ENCODE results near the gene FARP2. TPM values are rescaled to one million over a fixed set of nuclear protein-coding genes. Genes with fewer than 3 reads are reported as not detected.

The FARP2 gene
- total RNA-seq, 4 donors from 2014 or later: 26.8 to 37.9 (median 30.2) TPM

- Histone ChIP-seq H3K4me3 (peak overlapping the region; percentile 45 to 51 (median 48)), H3K27ac (replicated peaks in 1 of 4) (no peak overlapping the region), H3K27me3 (peaks cover 0 to 44% (median 15%) of the 10 kb centered on the region in 4 donors), H3K9me3 (no peaks in the 10 kb centered on the region), H3K36me3 (no peaks in the 10 kb centered on the region), H3K4me1 (peaks cover 14 to 33% (median 27%) of the 10 kb centered on the region in 4 donors)
- no peak for TF ChIP-seq CTCF (IDR thresholded peaks at IDR 0.05)
- TF ChIP-seq POLR2AphosphoS5 (IDR thresholded peaks at IDR 0.05): no peak
- no peak for TF ChIP-seq EP300 (IDR thresholded peaks at IDR 0.05)
- TF ChIP-seq POLR2A (IDR thresholded peaks at IDR 0.05; ENCODE audit: low read depth): no peak
- 12% methylated on average over 20 of the region's 62 CpGs for WGBS
- intact Hi-C loops (cut with DNase I): no loop called here
- DNase-seq (ENCODE audit: extremely low spot score): no peak
These were observed 185.6 kb downstream of the FARP2 start for GRCh38 chr2:241541564-241542277.

DNA sequence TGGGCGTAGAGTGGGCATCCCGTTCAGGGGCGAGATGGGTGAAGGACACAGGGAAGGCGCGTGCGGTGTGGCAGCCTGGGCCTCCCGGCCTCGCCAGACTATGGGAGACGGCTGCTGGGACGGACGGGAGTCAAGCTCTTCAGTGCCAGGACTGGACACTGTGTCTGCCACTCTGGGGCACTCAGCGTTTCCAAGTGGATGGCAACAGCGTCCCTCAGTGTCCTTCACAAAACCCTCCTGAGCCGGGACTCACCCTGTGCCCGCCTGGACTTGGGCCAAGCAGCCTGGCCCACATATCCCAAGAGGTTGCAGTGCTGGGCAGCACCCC lies 186.2 kb downstream of the FARP2 start:
- WGBS: 94% methylated on average over 4 of the region's 15 CpGs
- H3K27me3 ChIP-seq: peaks cover 0 to 44% (median 15%) of the 10 kb centered on the region in 4 donors
- no peak for DNase-seq (ENCODE audit: extremely low spot score)
- no peaks in the 10 kb centered on the region for H3K9me3 ChIP-seq
- intact Hi-C loops (cut with DNase I): no loop called here
- no peaks in the 10 kb centered on the region for H3K36me3 ChIP-seq
- H3K4me3 ChIP-seq: no peak overlapping the region
- H3K27ac ChIP-seq (replicated peaks in 1 of 4): no peak overlapping the region
- TF ChIP-seq CTCF (IDR thresholded peaks at IDR 0.05) (no peak), POLR2AphosphoS5 (IDR thresholded peaks at IDR 0.05) (no peak), POLR2A (IDR thresholded peaks at IDR 0.05; ENCODE audit: low read depth) (no peak), EP300 (IDR thresholded peaks at IDR 0.05) (no peak)
- H3K4me1 ChIP-seq: peaks cover 19 to 39% (median 32%) of the 10 kb centered on the region in 4 donors

Small RNA genes within 50 kb of the gene (small RNA-seq; reads per million reads assigned to genes)
- gene MIR3133: 0 reads per million in 3 donors

Other genes with a start within 250 kb of the FARP2 start
- gene PASK, start 206.8 kb upstream of the FARP2 start, total RNA-seq: 1 to 10 TPM; 1.5 to 3.3 (median 2.2) TPM
- 10 to 100 TPM; 69.1 to 87.2 (median 73.7) TPM for gene PPP1R7, start 205.8 kb upstream of the FARP2 start, total RNA-seq
- gene ANO7, start 167.6 kb upstream of the FARP2 start, total RNA-seq: 1 to 10 TPM in 1 of 4 donors, under 1 TPM in 2, not detected in 1; 0.32 to 1.3 (median 0.42) TPM
- gene HDLBP, start 40.6 kb upstream of the FARP2 start, total RNA-seq: 100 to 1,000 TPM; 263 to 479 (median 304) TPM
- 100 to 1,000 TPM; 272 to 335 (median 284) TPM for gene SEPTIN2, start 40.4 kb upstream of the FARP2 start, total RNA-seq
- gene STK25, start 152.3 kb downstream of the FARP2 start, total RNA-seq: 100 to 1,000 TPM; 127 to 220 (median 153) TPM
- 100 to 1,000 TPM in 1 of 4 donors, 10 to 100 TPM in 3; 55.8 to 118 (median 73.7) TPM for gene BOK, start 202.5 kb downstream of the FARP2 start, total RNA-seq

Data from esophagus muscularis mucosa (tissue), 4 donors.